A549 (cell line): Measurements from ENCODE around the gene PANX2.

Source experiments
- MYC ChIP-seq: IDR thresholded peaks from 2 replicates; pipeline ENCODE4 v1.6.1; 2012; ENCODE audit warnings: mild to moderate bottlenecking, inconsistent platforms, low read length, improper control_type of control experiment, borderline replicate concordance
- TF ChIP-seq, protein P1 (sequence below): fragments of >200 bp; sonication (Bioruptor Twin); formaldehyde crosslinking; IDR thresholded peaks from 3 replicates; pipeline ENCODE4 v1.5.1; 2016
- TF ChIP-seq, protein P2 (sequence below): fragments of 150-350 bp; IDR thresholded peaks from 2 replicates; pipeline ENCODE4 v1.6.1; 2014; ENCODE audit warnings: low read depth, mild to moderate bottlenecking, low read length
- TF ChIP-seq, protein P3 (sequence below): fragments of 450-650 bp; IDR thresholded peaks from 2 replicates; pipeline ENCODE4 v1.6.1; 2014; ENCODE audit warnings: antibody characterized with exemption
- TF ChIP-seq, protein P4 (sequence below): IDR thresholded peaks from 2 replicates; pipeline ENCODE4 v1.6.1; 2012

DNA sequence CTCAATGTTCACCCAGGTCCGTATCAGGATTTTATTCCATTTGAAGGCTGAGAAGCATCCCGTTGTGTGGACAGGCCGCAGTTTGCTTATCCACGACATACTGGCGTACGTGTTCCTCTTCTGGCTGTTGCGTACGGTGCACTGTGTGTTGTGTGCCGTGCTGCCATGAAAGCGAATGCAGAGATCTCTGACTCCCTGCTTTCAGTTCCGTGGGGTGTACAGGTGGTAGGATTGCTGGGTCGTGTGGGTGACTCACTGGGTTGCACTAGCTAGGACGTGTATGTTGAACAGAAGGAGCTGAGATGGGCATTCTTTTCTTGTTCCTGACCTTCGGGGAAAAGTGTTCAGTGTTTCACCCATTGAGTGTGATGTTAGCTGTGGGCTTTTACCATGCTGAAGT, 40.6 kb downstream of the PANX2 start:
- TF ChIP-seq, protein P1, sequence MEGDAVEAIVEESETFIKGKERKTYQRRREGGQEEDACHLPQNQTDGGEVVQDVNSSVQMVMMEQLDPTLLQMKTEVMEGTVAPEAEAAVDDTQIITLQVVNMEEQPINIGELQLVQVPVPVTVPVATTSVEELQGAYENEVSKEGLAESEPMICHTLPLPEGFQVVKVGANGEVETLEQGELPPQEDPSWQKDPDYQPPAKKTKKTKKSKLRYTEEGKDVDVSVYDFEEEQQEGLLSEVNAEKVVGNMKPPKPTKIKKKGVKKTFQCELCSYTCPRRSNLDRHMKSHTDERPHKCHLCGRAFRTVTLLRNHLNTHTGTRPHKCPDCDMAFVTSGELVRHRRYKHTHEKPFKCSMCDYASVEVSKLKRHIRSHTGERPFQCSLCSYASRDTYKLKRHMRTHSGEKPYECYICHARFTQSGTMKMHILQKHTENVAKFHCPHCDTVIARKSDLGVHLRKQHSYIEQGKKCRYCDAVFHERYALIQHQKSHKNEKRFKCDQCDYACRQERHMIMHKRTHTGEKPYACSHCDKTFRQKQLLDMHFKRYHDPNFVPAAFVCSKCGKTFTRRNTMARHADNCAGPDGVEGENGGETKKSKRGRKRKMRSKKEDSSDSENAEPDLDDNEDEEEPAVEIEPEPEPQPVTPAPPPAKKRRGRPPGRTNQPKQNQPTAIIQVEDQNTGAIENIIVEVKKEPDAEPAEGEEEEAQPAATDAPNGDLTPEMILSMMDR, result no peak
- no peak for TF ChIP-seq MYC
- TF ChIP-seq, protein P2, sequence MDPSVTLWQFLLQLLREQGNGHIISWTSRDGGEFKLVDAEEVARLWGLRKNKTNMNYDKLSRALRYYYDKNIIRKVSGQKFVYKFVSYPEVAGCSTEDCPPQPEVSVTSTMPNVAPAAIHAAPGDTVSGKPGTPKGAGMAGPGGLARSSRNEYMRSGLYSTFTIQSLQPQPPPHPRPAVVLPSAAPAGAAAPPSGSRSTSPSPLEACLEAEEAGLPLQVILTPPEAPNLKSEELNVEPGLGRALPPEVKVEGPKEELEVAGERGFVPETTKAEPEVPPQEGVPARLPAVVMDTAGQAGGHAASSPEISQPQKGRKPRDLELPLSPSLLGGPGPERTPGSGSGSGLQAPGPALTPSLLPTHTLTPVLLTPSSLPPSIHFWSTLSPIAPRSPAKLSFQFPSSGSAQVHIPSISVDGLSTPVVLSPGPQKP, result no peak
- TF ChIP-seq, protein P3, sequence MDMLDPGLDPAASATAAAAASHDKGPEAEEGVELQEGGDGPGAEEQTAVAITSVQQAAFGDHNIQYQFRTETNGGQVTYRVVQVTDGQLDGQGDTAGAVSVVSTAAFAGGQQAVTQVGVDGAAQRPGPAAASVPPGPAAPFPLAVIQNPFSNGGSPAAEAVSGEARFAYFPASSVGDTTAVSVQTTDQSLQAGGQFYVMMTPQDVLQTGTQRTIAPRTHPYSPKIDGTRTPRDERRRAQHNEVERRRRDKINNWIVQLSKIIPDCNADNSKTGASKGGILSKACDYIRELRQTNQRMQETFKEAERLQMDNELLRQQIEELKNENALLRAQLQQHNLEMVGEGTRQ, result no peak
- TF ChIP-seq, protein P4, sequence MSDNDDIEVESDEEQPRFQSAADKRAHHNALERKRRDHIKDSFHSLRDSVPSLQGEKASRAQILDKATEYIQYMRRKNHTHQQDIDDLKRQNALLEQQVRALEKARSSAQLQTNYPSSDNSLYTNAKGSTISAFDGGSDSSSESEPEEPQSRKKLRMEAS, result no peak
